Activated CD8-positive, alpha-beta memory T cell treated with anti-CD3 and anti-CD28 coated beads for 1 hour (primary cell): ENCODE results near the gene NIPSNAP3A.
"Not testable (repeated sequence)": the region's sequence is repeated elsewhere in the genome, so short reads cannot be mapped to it uniquely, and the experiment has no call there.

ENCODE experiments used
- DNase-seq, 2 donors: peaks; one replicate each; pipeline ENCODE4 v3.0.0-alpha.2; 2020; ENCODE audit warnings: low read depth in 1 of 2; ENCODE audit errors: extremely low read depth in 1 of 2

Gene NIPSNAP3A

GRCh38 chr9:104747565-104748358, at the start of gene NIPSNAP3A:
Gene NIPSNAP3A (plus strand): TSS chr9:104747683. CDS start chr9:104747793, 110 bp downstream.
- DNase-seq = peak; percentile 65 to 79

DNA sequence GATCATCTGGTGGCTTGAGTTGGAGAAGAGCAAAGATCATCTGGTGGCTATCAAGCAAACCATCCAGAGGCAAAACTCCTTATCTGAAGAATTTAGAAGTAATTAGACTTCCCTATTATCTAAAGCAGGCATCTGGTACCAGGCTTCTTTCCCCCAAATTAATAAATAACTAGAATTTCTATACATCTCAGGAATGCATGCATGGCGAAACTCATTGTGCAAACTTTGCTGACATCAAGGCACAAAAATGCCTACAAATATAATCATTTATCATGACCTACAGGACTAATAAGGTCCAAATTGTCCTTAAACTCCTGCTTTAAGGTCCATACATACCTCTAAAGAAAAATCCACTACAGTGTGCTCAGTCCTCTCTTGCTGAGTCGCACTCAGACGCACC, 47.2 kb upstream of the NIPSNAP3A start:
- no peak for DNase-seq

DNA sequence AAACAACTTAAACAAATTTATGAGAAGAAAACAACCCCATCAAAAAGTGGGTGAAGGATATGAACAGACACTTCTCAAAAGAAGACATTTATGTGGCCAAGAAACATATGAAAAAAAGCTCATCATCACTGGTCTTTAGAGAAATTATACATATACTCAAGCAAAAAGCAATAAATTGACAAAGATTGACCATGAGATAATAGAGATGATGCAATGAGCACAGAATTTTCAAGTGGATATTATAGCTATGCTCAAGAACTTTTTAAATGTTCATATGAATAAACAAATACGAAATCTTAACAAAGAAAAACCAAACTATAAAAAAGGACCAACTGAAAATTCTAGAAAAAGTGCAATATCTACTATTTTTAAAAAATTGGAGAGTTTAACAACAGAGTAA, 38.7 kb upstream of the NIPSNAP3A start:
- DNase-seq = not testable (repeated sequence)

DNA sequence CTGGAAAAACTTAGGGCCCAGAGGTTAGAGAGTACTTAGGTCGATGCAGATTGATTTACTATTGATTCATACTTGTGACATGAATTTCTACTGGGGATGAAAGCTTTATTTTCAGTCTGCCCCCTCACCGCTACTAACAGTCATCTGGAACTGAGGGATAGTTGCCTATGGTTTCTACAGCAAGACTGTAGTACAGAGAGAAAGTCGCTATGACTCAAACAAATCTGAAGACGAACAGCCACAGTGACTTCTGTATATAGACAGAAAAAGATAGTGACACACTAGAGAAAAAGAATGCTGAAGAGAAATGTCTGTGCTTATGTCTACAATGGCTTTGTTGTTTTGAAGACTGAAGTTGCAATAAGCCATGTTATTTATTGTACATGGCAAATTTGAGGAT, 35.9 kb upstream of the NIPSNAP3A start:
- DNase-seq = no peak

DNA sequence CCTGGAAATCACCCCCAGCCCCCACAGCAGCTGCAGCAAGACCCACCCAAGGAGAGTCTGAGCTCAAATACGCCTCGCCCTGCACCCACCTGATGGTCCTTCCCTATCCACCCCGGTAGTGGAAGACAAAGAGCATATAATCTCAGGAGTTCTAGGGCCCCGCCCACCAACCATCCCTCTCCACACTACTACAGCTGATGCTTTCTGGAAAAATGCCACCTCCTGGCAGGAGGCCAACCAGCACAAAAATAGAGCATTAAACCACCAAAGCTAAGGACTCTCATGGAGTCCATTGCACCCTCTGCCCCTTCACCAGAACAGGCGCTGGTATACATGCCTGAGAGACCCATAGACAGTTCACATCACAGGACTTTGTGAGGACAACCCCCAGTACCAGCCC, 22.5 kb upstream of the NIPSNAP3A start:
- no peak for DNase-seq

GRCh38 chr9:104738452-104738851, 9.0 kb upstream of the NIPSNAP3A start:
- no peak for DNase-seq

DNA sequence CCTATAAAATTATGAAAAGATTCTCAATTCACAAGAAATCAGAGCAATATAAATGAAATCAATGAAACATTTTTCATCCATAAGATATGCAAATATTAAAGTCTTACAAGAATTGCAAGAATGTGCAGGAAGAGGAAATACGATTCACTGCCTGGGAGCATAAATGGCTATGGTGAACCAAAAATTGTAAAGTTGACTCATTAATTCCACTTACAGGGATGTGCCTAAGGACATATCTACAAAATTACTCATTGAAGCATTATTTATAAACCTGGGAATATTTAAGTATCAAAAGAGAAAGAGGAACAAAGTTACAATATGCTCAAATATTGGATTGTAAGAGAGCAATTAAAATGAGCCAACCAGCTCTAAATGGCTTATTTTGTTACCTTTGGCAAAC, 6.9 kb upstream of the NIPSNAP3A start:
- no peak for DNase-seq

GRCh38 chr9:104743376-104743985, 4.0 kb upstream of the NIPSNAP3A start:
- DNase-seq = no peak

GRCh38 chr9:104745852-104746251, 1.6 kb upstream of the NIPSNAP3A start:
- no peak for DNase-seq

DNA sequence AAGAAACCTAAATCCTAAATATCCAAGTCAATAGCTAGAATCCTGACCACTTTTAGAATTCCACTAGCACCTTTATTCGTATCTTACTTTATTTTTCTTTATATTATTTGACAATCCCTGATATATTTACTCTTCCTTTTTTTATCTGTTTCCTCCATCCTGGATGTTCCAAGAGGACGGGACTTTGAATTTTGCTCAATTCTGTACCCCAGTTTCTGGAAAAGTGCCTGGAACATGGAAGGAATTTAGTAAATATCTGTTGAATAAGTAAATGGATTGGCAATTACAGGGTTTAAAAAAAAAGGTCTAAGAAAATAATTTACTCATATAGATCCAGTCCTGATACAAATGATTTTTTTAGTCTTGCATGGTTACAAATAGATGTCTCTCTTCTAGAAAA, 1.2 kb upstream of the NIPSNAP3A start:
- DNase-seq = no peak

DNA sequence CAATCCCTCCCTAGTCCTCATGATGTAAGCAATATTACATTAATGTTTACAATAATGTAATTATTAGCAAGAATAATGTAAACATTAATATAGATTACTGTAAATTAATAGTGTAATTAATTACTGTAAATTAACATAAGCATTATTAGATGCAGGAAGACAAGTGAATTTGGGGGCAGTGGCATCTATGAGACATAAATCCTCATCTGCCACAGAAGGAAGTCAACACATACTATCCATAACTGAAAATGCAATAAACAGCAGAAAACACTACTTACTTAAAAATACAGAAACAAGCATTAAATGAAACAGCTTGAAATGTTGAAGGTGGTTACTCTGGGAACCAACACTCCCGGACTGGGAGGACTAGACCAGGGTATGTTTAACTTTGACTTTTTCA, 685 bp upstream of the NIPSNAP3A start:
- DNase-seq = no peak

GRCh38 chr9:104747245-104747564, 278 bp upstream of the NIPSNAP3A start:
- DNase-seq = no peak

GRCh38 chr9:104748359-104749031, 1.0 kb downstream of the NIPSNAP3A start:
- DNase-seq = no peak

DNA sequence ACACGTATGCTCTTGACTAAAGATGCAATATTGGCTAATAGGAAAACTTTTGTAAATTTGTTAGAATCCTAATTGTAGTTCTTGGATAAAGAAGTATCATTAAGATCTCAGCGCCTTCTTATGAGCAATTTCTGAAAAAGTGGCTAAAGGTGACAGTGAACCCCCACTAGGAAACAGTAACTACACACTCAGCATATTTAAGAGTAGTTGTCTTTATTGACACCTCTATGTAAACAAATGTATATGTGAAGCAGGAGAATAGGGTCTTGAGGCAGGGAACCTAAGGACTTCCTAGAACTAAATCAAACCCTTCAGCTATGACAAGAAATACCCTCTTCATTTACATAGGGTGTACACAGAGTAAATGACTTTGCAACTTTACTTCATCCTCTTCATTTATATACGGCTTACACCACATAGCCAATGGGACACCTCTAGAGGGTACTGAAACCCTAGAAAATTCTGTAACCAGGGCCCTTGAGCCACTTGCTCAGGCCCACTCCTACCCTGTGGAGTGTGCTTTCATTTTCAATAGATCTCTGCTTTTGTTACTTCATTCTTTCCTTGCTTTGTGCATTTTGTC, 2.8 kb downstream of the NIPSNAP3A start:
- DNase-seq = no peak

DNA sequence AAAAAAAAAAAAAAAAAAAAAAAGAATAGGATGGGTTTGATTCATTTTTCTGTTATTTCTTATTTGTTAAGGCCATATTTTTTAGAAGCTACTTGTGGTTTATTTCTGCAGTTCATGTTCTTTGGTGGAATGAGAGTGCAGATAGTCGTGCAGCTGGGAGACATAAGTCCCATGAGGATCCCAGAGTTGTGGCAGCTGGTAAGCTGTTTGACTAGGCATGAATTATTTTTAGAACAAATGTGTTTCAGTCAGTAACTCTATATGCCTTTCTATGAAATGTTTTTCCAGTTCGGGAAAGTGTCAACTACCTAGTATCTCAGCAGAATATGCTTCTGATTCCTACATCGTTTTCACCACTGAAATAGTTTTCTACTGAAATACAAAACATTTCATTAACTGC, 11.5 kb downstream of the NIPSNAP3A start:
- DNase-seq = no peak

GRCh38 chr9:104765138-104765537, 17.7 kb downstream of the NIPSNAP3A start:
- DNase-seq = no peak

DNA sequence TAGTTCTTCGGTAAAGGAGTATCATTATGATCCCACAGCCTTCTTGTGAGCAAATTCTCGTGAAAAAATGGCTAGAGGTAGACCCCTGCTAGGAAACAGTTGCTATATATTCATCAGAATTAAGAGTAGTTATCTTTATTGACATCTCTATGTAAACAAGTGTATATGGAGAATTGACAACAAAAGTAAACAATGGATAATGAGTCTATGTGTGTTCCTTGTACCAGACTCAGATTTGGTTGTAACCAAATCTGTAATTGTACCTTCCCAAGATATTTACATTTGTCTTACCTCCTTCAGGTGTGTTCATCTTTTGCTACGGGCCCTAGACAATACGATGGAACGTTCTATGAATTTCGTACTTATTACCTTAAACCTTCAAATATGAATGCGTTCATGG, 18.5 kb downstream of the NIPSNAP3A start:
- no peak for DNase-seq

DNA sequence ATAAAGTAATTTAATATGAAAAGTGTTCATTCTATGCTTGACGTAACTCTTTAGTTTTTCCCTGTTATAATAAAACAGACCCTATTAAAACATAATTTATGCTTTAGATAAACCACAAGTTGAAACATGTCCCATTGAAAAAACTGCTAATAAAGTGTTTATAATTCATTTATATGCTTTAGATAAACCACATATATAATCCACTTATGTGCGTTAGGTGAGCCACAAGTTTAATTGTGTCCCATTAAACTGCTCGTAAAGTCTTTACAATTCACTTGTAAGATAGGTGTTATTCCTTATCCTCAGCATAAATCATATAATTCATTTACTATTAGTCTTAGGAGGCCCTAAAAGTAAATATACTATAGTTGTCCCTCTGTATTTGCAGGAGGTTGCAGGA, 20.0 kb downstream of the NIPSNAP3A start:
- no peak for DNase-seq

DNA sequence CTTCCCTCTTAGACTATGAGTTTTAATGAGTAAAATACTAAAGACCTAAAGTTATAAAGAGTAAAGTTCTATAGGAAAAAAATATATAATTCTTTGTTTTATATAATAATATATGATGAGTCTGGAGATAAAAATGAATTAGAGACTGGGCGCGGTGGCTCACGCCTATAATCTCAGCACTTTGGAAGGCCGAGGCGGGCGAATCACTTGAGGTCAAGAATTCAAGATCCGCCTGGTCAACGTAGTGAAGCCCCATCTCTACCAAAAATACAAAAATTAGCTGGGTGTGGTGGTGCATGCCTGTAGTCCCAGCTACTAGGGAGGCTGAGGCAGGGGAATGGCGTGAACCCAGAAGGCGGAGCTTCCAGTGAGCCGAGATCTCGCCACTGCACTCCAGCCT, 21.5 kb downstream of the NIPSNAP3A start:
- DNase-seq = not testable (repeated sequence)

DNA sequence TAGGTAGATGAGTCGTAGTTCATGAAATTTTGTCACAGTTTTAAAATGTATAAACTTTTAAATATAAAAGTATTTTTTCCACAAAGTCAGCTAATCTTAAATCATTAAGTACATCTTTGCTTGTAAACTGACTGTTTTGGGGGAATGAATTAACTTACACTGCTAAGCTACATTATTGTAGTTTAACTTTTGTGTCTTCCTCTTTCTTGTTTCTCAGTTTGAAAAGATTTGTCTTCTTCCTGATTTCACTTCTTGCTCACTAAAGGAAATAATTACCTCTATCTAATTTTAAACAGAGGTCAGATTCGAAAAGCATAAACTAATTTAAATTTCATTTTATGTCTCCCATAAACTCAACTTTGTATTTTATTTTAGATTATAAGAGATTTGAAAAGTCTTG, 22.2 kb downstream of the NIPSNAP3A start:
- DNase-seq = no peak

- DNase-seq = no peak
Observed at GRCh38 chr9:104772714-104773510, 25.4 kb downstream of the NIPSNAP3A start.
